ENCODE data around the gene HIPK2.

The HIPK2 gene

DNA sequence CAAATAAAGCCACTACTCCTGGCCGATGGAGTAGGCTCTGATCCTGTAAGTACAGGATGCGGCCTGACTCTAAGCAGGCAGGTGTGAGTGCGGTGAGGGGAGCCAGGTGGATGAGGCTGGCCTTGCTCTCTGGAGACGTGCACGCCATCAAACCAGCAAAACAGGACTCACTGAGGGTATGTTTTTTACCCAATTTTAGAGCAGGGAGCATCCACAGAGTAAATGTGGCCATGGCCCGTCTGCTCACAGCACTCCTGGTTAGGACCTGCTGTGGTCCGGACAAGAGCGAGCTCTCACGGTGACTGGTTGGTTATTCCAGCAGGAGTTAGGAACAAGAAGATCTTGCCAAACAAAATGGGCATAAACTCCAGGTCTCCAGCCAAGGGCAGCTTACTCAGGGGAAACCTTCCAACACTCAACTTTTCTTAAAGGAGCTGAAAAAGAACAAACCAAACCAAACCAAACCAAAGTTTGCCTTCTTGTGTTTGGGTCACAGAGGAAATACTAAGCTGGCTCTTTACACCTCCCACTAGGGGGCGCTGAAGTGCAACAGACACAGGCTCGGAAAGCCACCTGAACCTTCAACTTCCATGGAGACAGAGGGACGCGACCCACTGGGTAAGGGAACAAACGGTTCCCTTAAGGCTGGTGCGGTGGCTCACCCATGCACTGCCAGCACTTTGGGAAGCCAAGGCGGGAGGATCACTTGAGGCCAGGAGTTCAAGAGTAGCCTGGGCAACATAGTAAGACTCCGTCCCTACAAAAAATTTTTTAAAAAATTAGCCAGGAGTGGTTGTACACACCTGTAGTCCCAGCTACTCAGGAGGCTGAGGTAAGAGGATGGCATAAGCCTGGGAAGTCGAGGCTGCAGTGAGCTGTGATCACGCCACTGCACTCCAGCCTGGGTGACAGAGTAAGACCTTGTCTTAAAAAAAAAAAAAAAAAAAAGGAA is 131.9 kb downstream of the HIPK2 start:
- DNase-seq, result peak; percentile 83

DNA sequence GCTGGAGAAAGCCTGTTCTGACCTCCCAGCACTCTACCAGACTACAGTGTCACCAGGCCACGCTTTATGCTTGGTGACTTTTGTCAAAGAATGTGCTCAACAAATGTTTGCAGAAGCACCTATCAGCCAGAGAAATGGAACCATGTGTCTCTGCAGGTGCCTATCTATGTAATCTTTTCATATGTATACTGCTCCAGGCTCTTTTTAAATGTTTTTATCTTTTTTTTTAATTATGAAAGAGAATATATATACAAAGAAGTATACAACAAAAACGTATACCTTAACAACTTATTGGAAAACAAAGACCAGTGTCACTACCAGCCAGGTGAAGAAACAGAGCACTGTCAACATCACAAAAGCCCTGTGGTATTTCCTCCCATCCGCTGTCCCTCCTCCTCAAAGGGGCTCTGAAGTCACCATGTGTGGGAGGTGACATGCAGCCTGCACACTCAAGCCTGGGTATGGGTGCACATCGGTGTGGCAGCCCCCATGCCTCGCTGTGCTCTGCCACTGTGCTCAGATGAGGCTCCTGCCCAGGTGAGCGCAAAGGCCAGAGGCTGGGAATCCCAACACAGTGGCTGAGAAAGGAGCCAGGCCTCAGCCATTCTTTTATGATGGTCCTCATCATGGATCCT is 133.7 kb downstream of the HIPK2 start:
- DNase-seq, result no peak

- no peak for DNase-seq
Observed at GRCh38 chr7:139642283-139642682, 135.5 kb downstream of the HIPK2 start.

DNA sequence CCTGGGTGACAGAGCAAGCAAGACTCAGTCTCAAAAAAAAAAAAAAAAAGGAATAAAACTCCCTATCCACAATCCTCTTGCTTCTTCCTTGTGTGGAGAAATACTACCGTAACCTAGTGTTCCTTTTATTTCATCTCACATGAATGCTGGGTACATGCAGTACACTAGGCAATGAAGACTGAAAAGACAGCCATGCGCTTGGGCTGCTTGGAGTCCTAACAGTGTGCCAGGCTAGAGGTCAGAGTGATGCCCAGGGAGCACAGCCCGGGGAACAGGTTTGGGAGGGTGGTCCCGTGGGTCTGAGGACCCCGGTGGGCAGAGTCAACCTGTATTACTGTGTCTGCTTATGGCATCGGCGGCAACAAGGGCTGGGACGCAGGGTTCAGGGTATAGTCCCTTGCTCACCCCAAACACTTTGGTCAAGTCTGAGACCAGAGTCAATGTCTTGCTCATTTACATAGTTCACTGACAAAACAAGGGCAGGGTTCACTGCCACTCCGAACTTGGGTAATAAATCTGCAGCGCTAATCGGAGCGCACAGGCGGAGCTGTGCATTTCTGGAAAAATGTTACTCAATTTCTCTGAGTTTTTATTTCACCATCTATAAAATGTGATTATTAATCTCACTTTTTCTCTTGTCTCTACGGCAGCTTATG is 136.3 kb downstream of the HIPK2 start:
- DNase-seq, result no peak

DNA sequence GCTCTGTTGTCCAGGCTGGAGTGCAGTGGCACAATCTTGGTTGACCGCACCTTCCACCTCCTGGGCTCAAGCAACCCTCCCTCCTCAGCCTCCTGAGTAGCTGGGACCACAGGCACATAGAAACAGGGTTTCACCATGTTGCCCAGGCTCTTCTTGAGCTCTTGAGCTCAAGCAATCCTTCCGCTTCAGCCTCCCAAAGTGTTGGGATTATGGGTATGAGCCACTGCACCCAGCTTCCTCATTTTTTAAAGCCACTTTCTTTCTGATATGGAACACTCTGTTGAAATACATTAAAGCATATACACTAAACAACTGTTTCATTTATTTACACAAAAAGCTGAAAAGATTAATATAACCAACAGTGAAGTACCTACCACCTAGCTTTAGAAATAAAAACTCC is 137.1 kb downstream of the HIPK2 start:
- DNase-seq, result no peak

- DNase-seq, result no peak
Observed at GRCh38 chr7:139639563-139639962, 138.2 kb downstream of the HIPK2 start.

- DNase-seq, result peak; percentile 52
Observed at GRCh38 chr7:139635526-139636302, 142.1 kb downstream of the HIPK2 start.

DNA sequence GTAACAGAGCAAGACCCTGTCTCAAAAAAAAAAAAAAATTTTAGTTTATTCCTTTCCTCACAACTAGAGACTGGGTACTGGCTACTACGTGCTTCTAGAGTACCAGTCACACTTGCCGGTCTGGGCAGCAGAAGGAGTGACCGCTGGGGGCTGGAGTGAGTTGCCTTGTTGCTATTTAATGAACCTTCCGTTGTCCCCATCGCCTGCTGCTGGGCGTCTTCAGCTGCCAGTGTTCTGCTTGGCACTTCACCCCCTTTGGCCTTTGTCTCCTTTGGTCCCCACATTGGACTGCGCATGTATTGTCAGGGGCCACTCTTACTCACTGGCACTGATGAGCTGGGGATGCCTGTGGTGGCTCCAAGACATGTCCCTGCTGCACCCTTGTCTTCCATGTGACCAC is 143.7 kb downstream of the HIPK2 start:
- no peak for DNase-seq

- DNase-seq, result no peak
Observed at GRCh38 chr7:139631520-139632031, 146.2 kb downstream of the HIPK2 start.

DNA sequence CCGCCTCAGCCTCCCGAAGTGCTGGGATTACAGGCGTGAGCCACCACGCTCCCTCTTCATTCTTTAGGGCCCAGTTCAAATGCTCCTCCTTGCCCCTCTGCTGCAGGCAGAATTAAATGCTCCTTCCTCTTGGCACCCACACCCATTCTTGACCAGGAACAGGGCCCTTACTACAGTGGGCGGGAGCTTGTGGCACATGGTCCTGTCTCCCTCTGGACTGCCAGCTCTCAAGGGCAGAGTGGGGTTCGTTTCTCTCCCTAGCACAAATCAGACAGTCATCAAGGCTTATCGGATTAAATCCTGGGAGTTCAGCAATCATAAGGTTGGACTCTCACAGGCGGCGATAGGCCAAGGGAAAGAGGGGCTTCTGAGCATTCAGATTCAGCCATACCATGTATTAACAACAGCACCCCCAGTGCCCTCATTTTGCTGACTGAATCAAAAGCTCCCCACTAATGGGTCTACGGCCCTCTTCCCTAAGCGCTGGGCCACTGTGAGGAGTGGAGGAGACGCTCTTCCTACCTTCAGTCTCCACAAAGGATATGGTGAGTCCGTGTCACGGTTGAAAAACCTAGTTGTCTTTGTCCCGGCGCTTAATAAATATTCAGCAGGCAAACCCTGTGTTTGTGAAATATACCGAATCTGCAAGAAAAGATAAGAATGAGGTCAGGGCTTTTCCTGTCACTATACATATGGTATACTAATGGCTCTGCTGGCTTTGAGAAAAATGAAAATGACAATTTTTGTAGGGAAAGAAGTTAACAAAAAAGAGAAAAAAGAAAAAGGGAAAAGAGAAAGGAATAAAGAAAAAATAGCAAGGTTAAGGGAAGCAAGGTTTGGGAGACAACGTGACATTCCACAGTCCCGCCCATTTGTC is 146.9 kb downstream of the HIPK2 start:
- DNase-seq, result no peak

GRCh38 chr7:139629392-139630082 is 148.3 kb downstream of the HIPK2 start:
- no peak for DNase-seq

- DNase-seq, result no peak
Observed at GRCh38 chr7:139627831-139628230, 150.0 kb downstream of the HIPK2 start.

DNA sequence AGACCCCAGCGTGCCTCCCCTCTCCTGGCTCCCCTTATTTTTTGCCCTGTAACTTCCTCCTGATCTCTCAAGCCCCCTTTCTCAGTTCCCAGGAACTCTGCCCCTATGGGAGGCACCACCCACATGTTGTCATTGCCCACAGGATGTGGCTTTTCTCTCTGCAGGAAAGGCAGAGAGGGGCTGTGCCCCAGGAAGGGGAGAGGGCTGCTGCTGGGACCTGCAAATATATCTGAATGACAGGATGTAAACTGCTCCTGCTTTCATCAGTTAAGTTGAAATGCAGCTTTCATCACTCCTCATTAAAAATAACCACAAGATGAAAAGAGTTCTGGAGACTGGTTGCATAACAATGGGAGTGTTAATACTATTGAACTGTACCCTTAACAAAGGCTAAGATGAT is 151.0 kb downstream of the HIPK2 start:
- no peak for DNase-seq

GRCh38 chr7:139623518-139623917 is 154.3 kb downstream of the HIPK2 start:
- DNase-seq, result no peak

DNA sequence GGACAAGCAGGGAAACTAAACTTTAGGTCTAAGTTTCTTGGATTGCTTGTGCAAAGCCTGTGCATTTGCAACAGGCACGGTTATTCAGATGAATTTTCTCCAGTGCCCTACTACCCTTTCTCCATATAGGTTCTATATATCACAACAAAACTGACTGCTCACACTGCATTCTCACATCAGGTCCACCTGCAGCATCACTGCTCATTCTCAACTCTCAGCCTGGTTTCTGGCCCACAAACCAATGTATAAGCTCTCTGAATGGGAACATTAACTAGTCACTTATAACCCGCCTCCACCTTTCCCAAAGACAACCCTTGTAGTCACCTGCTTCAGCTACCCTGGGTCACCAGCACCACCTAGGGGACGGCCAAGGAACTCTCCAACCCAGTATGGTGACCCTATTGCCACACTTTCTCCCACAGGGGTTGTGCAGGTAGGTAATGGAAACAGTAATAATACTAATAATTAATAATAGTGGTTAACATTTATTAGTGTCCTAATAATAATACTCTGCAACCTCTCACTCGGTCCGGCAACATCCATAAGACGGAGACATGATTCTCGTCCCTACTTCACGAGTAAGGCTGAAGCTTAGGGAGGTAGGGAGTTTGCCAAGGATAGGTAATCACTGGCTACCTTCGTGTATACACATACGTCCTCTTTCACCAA is 157.0 kb downstream of the HIPK2 start:
- DNase-seq, result peak; percentile 68

DNA sequence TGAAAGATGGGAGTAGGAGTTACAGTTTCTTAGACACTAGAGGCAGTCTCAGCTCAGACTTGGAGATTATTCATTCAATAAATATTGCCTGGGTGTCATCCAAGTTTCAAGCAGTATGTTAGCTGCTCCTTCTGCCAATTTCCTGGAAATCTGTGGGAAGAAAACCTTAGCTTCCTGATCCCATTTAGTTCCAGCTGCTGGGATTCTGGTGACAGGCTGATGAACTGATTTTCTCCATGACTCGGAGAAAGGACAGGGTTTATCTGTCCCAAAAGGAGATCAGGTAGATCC is 158.5 kb downstream of the HIPK2 start:
- DNase-seq, result no peak

DNA sequence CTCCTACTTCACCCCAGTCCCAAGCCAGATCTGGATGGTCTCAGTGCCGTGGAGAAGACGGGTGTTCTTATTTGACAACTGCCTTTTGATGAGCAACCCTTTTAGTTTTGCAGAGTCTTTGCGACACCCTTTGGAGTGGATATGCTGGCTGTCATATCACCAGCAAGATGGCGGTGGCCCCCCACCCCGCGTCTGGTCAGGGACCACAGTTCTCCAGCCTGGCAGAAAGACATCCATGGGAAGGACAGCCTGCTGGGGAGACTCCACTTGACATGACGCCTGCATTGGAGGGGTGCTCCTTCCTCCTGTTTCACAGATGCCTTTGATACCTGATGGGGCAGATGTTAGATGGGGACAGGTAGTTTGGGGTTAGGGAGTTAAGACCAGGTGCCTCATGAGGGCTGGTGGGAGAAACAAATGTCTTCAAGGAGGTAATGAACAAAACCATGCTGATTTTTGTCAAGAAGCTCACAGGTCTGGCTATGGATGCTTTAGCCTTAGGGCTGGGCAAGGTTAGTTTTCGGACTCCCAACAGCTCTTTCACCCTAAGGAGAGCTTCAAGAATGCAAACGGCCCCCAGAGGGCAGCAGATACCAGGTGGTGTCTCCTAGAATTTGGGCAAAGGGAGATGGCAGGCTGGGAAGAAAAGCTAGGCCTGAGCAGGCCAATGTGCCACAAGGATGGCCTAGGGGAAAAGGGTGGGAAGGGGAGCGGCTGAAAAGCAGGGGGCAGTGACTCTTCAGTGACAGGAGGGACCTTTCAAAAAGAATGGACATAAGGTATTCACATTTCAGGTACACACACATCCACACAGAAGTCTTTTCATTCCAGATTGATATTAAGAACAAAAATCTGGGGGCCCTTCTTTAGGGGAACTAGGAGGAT is 159.1 kb downstream of the HIPK2 start:
- peak; percentile 55 for DNase-seq

- no peak for DNase-seq
Observed at GRCh38 chr7:139617074-139617473, 160.7 kb downstream of the HIPK2 start.

DNA sequence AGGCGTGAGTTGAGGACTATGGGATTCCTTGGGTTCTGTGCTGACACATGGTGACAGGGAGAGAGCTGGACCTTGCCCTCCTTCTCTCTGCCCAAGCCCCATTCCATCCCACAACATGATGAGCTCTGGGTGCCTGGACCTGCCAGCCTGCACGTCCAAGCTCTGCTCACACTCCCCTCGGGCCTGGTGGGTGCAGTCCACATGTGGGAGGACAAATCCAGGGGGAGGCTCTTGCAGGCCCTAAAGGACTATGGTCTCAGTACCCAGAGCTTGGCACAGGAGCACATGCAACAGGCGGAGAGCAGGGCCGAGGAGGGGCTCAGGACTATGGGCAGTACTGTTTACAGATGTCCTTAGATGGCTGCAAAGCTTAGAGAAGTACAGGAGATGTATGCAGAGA is 162.9 kb downstream of the HIPK2 start:
- no peak for DNase-seq

DNA sequence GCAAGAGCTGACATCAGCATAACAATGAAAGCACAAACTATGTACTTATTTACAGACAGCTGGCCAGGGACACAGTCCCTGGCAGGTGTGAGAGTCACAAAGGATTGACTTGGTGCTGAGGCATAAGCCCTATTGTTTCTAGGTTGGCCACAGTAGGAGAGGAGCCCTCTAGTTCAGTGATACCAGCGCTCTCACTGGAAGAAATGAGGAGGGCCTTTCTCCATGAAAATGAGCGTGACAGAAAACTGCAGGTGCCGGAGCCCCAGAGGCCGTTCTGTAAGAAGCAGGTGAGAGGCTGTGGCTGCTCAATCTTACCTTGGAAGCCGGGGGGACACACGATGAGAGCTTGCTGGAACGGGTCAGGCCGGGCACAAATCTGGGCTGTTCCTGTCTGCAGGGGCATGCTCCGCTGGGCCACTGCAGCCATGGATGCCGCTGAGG is 163.8 kb downstream of the HIPK2 start:
- no peak for DNase-seq

Measured in stimulated activated CD4-positive, alpha-beta T cell treated with anti-CD3 and anti-CD28 coated beads, Interleukin-4, amount 100 ng/mL, for 1 hour (primary cell).